GM18867 (cell line): ENCODE data around the gene IGF1.
"Not testable (repeated sequence)": the region's sequence is repeated elsewhere in the genome, so short reads cannot be mapped to it uniquely, and the experiment has no call there.

Experiments used
- ATAC-seq: cut with Tn5 transposase; IDR thresholded peaks from one replicate; pipeline ENCODE4 v1.9.1; 2021; ENCODE audit warnings: mild to moderate bottlenecking, moderate library complexity; ENCODE audit not compliant: unreplicated experiment

IGF1 gene

DNA sequence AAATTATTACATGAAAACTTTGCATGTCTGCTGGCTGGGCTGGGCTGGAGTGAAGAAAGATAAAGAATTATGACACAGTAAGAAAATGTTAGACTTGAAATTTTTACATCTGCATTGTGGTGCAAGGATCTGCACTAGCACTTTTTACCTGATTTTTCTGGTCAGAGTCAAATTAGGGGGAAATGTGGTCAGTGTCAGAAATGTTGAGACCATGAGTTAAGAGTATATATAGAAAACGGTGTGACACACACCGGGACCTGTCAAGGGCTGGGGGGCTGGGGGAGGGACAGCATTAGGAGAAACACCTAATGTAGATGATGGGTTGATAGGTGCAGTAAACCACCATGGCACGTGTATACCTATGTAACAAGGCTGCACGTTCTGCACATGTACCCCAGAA lies 90.3 kb downstream of the IGF1 start:
- ATAC-seq, result peak; percentile 82

DNA sequence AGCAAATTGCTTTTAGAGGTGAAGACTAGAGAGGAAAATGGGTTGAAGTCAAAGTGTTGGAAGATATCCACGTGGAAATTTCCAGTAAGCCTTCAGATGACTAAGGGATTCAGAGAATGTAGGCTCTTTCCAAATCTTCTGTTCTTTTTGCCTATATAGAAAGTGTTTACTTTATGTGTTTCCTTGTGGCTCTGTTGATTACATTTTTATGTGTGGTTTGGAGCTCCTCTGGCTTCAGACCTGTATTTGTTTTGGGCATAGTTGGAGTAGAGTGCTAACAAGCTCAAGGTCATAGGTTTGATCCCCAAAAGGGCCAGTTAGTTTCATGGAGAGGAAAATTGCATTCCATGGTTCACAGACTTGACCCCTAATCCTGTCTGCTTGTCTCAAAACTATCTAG lies 91.9 kb downstream of the IGF1 start:
- no peak for ATAC-seq

DNA sequence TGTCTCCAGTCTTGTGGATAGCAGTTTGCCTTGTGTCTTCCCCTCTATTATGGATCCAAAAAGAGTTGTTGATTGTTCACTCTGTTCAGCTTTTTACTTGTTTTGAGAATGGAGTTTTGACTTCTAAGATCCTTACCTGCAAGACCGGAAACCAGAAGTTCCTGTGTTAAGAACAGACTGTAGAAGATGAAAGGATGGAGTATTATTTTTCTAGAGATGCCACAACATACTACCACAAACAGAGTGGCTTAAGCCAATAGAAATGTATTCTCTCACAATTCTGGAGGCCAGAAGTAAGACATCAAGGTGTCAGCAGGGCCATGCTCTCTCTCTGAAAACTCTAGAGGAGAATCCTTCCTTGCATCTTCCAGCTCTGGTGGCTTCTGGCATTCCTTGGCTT lies 95.0 kb downstream of the IGF1 start:
- ATAC-seq, result no peak

DNA sequence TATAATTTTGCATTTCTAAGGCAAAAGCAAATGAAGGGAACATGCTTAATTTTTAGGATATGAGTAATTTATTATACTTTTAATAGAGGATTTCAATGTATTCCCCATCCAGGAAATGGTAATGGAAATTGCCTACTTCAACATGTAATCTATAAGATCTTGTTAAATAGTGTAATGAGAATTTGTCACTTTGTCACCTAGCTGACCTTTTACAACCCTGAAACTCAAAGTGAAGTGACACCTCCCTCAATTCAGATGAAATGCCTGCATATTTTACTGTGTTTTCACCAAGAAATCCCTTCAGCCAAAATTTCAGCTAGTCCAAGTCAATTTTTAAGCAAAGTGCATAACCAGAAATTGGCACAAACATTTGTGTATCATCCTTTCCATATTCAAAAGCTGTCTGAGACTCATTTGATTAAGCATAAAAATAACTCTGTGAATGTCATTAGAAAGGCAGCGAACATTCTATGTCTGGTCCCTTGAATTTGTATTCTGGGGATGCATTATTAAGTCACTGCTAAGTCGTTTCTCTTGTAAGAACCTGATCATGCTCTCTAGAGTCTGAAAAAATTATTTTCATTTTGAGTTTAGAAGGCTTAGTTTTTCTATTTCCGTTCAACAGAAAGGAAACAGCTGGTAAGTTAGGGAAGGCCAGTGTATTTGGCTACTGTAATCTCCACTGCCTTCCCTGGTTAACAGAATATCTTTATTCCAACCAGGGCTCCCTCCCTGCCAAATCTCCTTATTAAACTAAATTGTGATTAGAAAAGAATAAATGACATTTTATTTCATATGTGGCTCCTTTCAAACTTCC lies 100.8 kb downstream of the IGF1 start:
- ATAC-seq, result no peak

DNA sequence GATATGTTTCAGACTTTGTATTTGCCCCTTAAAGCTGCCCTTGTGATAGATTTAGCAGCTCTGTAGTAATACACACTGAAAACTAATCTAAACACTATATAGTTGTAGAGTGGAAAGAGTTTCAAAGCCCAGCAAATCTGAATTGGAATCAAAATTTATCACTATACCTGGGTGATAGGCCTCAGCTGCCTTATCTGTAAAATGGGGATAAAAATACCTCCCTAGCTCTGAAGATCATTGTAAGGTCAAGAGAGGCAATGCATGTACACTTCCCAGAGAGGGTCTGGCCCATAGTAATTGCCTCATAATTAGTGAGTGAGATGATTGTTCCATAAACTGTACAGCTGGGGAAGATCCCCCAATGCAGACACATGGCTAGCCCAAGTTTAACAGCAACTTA lies 103.6 kb downstream of the IGF1 start:
- no peak for ATAC-seq

DNA sequence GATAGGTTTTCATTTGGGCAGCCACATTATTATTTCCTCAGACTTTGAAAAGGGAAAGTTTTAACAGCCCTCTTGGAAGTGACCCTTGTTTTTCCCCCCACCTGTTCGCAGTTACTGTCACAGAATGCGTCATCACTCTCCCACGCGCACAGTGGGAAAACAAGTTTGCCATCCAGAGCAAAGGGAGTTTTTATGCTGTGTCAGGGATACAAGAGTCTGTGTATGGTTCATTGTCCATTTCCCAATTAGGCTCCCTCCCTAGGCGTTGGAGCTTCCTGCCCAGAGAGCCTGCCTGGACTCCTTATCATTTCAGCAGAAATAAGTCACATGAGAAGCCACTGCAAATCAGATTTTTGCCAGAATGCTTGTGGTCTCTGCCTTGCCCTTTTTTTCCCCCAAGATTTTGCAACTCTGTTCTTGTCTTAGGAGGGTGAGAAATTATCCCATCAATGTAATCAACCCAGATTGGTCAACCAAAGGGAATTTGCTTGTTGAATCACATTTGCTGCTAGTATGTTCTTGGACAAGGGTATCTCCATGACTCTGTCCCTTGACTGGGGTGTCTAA lies 104.1 kb downstream of the IGF1 start:
- ATAC-seq, result no peak

DNA sequence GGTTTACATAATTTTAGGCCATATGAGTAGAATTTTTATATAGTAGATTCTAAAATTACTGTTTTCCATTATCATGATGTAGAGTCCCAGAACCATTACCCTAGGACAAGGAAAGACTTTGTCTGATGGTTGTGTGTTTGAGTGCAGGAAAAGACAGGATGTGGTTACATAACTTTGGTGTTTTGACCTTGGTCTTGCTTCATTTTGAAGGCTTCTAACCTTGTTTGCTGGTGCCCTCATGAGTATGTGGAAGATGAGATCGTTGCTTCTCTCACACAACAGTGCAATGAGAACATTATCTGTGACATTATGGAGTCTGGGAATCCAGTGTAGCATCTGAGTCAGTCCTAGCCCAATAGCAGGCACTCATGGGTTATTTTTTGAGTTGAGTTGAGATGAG lies 106.2 kb downstream of the IGF1 start:
- ATAC-seq, result no peak

DNA sequence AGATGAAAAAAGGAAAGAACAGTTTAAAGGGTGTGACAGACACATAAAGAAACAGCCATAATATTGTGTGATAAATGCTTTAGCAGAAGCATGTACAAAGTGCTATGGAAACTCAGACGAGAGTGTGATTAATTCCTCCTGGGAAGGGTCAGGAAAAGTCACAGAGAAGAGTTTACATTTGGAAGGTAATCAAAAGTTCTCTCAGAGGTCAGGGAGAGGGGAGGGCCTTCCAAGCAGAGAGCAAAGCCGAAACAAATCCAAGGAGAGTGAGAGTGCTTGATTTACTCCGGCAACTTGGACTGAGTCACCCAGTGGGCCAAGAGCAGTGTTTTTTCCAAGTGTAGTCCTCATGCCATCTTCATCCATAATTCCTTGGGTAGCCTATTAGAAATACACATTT lies 108.3 kb downstream of the IGF1 start:
- no peak for ATAC-seq

DNA sequence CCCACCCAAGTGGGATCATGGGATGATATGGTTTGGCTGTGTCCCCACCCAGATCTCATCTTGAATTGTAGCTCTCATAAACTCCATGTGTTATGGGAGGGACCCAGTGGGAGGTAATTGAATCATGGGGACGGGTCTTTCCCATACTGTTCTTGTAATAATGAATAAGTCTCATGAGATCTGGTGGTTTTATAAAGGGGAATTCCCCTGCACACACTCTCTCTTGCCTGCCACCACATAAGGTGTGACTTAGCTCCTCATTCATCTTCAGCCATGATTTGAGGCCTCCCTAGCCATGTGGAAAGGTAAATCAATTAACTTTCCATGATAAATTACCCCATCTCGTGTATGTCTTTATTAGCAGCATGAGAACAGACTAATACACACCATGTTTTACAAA lies 109.2 kb downstream of the IGF1 start:
- ATAC-seq, result no peak

DNA sequence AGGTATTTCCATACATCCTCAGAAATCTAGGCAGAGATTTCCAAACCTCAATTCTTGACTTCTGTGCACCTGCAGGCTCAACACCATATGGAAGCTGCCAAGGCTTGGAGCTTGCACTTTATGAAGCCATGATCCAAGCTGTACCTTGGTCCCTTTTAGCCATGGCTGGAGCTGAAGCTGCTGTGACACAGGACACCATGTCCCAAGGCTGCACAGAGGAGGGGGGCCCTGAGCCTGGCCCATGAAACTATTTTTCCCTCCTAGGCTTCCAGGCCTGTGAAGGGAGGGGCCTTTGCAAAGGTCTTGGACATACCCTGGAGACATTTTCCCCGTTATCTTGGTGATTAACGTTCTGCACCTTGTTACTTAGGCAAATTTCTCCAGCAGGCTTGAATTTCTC lies 110.5 kb downstream of the IGF1 start:
- ATAC-seq, result no peak

DNA sequence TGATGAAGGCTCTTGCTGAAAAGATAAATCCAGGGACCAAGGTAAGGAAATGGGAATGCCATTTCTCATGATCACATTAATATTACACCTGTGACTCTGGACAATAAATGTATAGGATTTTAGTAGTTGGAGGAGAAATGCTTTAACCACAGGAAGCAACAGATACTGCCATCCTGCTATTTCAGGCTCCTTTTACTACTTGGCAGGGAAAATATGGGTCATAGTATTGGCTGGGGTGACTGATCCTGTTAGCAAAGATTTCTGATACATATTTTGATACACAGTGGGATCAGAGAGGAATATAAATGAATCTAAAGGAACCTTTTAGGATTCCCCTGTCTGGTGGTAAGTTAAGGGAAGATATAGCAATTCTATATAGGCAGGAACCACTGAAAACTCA lies 115.0 kb downstream of the IGF1 start:
- no peak for ATAC-seq

DNA sequence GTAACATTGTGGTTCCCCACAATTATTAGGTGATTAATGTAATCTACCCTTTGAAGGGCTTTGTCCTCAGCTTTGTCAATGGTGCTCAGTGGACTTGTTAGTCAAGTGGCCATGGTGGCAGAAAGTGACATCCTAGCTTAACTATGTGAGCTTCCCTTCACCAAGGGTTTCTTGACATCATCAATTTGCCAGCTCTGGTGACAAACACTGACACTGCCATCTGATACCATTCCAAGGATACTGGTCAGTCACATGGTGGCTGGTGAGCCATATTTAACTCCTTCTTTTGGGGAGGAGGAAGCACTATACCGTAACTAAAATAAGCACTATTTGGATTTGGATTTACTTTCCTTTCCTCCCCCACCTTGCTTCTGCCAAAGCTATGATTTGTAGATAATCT lies 115.7 kb downstream of the IGF1 start:
- ATAC-seq, result no peak

DNA sequence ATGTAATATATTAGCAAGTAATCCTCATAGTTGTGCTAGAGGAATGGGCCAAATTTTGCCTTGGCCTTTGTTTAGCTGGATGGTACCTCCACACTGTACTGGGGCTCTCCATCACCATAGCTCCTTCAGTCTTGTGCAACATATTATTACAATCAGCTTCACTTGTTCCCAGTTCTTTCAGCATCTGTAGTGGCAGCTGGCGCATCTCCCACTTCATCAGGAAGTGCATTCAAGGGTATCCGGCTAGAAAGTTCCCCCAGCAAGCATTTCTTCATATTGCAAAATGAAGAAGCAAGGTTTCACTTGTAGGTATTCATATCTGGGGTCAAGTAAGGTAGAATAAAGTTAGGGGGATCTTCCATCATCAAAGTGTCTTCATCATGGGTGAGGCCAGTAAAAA lies 123.7 kb downstream of the IGF1 start:
- no peak for ATAC-seq

DNA sequence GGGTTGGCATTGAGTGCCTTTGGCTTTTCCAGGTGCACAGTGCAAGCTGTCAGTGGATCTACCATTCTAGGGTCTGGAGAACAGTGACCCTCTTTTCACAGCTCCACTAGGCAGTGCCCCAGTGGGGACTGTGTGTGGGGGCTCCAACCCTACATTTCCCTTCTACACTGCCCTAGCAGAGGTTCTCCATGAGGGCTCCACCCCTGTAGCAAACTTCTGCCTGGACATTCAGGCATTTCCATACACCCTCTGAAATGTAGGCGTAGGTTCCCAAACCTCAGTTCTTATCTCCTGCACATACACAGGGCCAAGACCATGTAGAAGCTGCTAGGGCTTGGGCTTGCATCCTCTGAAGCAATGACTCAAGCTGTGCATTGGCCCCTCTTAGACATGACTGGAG lies 126.1 kb downstream of the IGF1 start:
- ATAC-seq, result not testable (repeated sequence)

DNA sequence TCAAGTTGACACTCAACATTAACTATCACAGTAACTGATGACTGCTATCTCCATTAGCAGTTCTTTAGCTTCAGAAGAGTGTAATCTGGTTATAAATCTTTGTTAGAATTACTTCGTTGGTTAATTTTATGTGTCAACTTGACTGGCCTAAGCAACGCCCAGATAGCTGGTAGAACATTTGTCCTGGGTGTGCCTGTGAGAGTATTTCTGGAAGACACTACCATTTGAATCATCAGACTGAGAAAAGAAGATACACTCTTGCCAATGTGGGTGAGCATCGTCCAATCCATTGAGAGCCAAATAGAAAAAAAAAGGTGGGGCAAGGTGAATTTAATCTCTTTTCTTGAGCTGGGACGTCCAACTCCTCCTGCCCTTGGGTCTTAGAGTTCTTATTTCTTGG lies 129.0 kb downstream of the IGF1 start:
- no peak for ATAC-seq

DNA sequence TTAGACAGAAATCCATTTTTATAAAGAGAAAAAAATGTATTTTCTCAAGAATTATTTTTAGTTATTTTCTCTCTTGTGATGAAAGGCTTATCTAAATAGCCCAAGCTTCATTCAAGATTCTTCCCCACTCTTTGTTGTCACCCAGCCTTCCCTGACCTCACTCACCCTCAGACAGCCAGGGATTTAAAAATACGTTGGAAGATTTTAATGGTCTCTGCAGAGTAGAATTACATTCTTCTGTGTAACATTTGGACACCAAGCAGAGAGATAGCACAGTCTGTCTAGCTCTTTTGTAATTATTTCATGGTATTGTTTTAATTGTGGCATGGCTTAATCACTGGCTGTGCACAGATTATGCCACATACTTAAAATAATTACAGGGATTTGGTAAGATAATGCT lies 130.3 kb downstream of the IGF1 start:
- no peak for ATAC-seq

DNA sequence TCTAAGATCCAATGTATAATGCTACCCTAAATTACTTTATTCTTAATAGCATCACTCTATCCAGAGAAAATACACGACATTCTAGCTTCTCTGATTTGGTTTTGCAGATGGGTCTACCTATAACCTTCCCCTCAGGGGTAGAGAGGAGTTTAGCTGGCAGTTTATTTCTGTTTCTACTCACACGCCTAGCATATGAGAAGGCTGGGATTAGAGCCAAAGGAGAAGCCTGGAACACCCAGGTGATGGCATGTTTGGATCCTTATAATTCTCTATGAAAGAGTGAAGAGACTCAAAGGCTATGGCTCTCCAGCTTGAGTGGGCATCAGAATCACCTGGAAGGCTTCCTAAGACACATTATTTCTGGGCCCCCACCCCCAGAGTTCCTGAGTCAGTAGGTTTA lies 131.3 kb downstream of the IGF1 start:
- ATAC-seq, result no peak

DNA sequence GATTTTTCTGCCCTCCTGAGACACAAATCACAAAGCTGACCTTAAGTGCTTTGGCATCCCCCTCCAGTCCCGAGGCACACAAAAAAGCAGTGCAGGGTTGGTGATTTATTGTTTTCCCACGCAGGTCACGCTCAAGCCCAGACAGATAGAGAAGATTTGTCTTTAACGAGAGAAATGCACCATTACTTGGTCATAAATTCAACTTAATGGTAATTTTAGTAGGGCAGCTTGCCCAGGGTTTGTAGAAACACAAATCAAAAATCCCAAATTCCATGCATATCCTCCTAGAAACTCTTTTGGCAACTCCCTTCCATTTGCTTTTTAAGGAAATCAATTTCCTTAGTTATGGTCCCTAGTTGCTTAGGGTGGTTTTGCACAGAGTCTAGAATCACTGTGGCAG lies 132.6 kb downstream of the IGF1 start:
- no peak for ATAC-seq
